Epithelial cell of proximal tubule (primary cell): ENCODE measurements around the gene AQP12A. TPM values are rescaled to one million over a fixed set of nuclear protein-coding genes. Genes with fewer than 3 reads are reported as not detected.
"Not testable (repeated sequence)": the region's sequence is repeated elsewhere in the genome, so short reads cannot be mapped to it uniquely, and the experiment has no call there.

Experiments used
- DNase-seq: peaks from one replicate; pipeline ENCODE4 v3.0.0-alpha.2; 2011; ENCODE audit warnings: low read depth
- H3K4me3 ChIP-seq: 2 replicates; pipeline ENCODE4 v1.5.1; 2011; ENCODE audit warnings: low read depth, mild to moderate bottlenecking, low read length
- CTCF ChIP-seq: conservative IDR thresholded peaks from 2 replicates; pipeline ENCODE4 v1.5.1; 2012; ENCODE audit warnings: low read depth, mild to moderate bottlenecking, low read length
- total RNA-seq: library from RNA; depleted of rRNA; stranded (reverse); fragments of >200 nt; gene quantifications from 2 replicates; pipeline ENCODE4 v1.2.3, GENCODE V29; 2015

AQP12A gene
- total RNA-seq, 1 donor from 2014 or later = not detected

GRCh38 chr2:240688553-240688919 is 3.1 kb upstream of the AQP12A start:
- no peak for DNase-seq
- no peak overlapping the region for H3K4me3 ChIP-seq
- no peak for TF ChIP-seq CTCF

- DNase-seq = no peak
- TF ChIP-seq CTCF = no peak
- no peak overlapping the region for H3K4me3 ChIP-seq
Measured at GRCh38 chr2:240689975-240690374, 1.7 kb upstream of the AQP12A start.

- not testable (repeated sequence) for DNase-seq, H3K4me3 ChIP-seq
Measured at GRCh38 chr2:240690421-240691074, 1.1 kb upstream of the AQP12A start.

GRCh38 chr2:240691075-240691427 is 615 bp upstream of the AQP12A start:
- not testable (repeated sequence) for H3K4me3 ChIP-seq, DNase-seq

GRCh38 chr2:240692583-240693561 is 1.2 kb downstream of the AQP12A start:
- H3K4me3 ChIP-seq, DNase-seq: not testable (repeated sequence)

GRCh38 chr2:240694304-240694703 is 2.6 kb downstream of the AQP12A start:
- not testable (repeated sequence) for DNase-seq

GRCh38 chr2:240695593-240695992 is 3.9 kb downstream of the AQP12A start:
- DNase-seq, H3K4me3 ChIP-seq: not testable (repeated sequence)

More at GRCh38 chr2:240694304-240694703, 2.6 kb downstream of the AQP12A start:
- not testable (repeated sequence) for H3K4me3 ChIP-seq

GRCh38 chr2:240696469-240696868 is 4.8 kb downstream of the AQP12A start:
- not testable (repeated sequence) for DNase-seq, H3K4me3 ChIP-seq

GRCh38 chr2:240698852-240699561 is 7.3 kb downstream of the AQP12A start:
- H3K4me3 ChIP-seq, DNase-seq: not testable (repeated sequence)

- not testable (repeated sequence) for H3K4me3 ChIP-seq, DNase-seq
Measured at GRCh38 chr2:240699835-240700234, 8.2 kb downstream of the AQP12A start.

- H3K4me3 ChIP-seq, DNase-seq: not testable (repeated sequence)
Measured at GRCh38 chr2:240700616-240701015, 8.9 kb downstream of the AQP12A start.
